Measurements from ENCODE around the gene PLEKHS1. TPM values are rescaled to one million over a fixed set of nuclear protein-coding genes. Genes with fewer than 3 reads are reported as not detected.
"Not testable (repeated sequence)": the region's sequence is repeated elsewhere in the genome, so short reads cannot be mapped to it uniquely, and the experiment has no call there.

The PLEKHS1 gene
- total RNA-seq, 3 donors from 2014 or later (not counting 1 experiment from before 2014, with no cell fraction given) = 0.14 to 0.90 (median 0.23) TPM

- WGBS (ENCODE audit: insufficient coverage) = 54% methylated on average over 3 of the region's 4 CpGs
- DNase-seq = no peak
- Histone ChIP-seq H3K9me3 (ENCODE audit: control insufficient read depth, insufficient read depth, low read length) (no peaks in the 10 kb centered on the region), H3K27ac (ENCODE audit: low read length) (no peak overlapping the region), H3K4me1 (ENCODE audit: control insufficient read depth, insufficient read depth, low read length) (no peaks in the 10 kb centered on the region), H3K36me3 (ENCODE audit: control insufficient read depth, insufficient read depth, low read length) (no peaks in the 10 kb centered on the region), H3K4me3 (ENCODE audit: low read length) (no peak overlapping the region), H3K27me3 (ENCODE audit: control insufficient read depth, insufficient read depth, low read length) (peaks cover 3% of the 10 kb centered on the region)
- TF ChIP-seq, protein P1, sequence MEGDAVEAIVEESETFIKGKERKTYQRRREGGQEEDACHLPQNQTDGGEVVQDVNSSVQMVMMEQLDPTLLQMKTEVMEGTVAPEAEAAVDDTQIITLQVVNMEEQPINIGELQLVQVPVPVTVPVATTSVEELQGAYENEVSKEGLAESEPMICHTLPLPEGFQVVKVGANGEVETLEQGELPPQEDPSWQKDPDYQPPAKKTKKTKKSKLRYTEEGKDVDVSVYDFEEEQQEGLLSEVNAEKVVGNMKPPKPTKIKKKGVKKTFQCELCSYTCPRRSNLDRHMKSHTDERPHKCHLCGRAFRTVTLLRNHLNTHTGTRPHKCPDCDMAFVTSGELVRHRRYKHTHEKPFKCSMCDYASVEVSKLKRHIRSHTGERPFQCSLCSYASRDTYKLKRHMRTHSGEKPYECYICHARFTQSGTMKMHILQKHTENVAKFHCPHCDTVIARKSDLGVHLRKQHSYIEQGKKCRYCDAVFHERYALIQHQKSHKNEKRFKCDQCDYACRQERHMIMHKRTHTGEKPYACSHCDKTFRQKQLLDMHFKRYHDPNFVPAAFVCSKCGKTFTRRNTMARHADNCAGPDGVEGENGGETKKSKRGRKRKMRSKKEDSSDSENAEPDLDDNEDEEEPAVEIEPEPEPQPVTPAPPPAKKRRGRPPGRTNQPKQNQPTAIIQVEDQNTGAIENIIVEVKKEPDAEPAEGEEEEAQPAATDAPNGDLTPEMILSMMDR (IDR thresholded peaks at IDR 0.05) = no peak
- Mint-ChIP-seq H3K27me3 (ENCODE audit: low read depth in 2 of 2) (peaks cover 9 to 38% of the 10 kb centered on the region in 2 donors), H3K4me3 (no peak overlapping the region), H3K27ac (no peak overlapping the region), H3K4me1 (no peaks in the 10 kb centered on the region), H3K9me3 (no peaks in the 10 kb centered on the region), H3K36me3 (no peaks in the 10 kb centered on the region)
- intact Hi-C loops (cut with micrococcal nuclease) = no loop called here
- no peak for ATAC-seq
These were observed 51.5 kb downstream of the PLEKHS1 start for GRCh38 chr10:113802997-113803396.

DNA sequence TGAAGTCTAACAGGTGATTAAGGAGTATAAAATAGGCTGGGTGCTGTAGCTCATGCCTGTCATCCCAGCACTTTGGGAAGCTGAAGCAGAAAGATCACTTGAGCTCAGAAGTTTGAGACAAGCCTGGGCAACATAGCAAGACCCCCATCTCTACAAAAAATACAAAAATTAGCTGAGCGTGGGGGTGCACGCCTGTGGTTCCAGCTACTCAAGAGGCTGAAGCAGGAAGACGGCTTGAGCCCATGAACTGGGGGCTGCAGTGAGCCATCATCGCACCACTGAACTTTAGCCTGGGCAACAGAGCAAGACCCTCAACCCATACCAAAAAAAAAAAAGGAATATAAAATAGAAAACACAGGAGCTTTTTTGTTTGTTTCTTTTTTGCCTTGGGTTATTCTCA lies 55.0 kb downstream of the PLEKHS1 start:
- no peaks in the 10 kb centered on the region for H3K9me3 ChIP-seq (ENCODE audit: control insufficient read depth, insufficient read depth, low read length)
- TF ChIP-seq, protein P1 (IDR thresholded peaks at IDR 0.05) = no peak
- ATAC-seq = no peak
- DNase-seq = no peak
- H3K9me3 Mint-ChIP-seq = no peaks in the 10 kb centered on the region
- H3K4me1 Mint-ChIP-seq = no peaks in the 10 kb centered on the region
- H3K4me3 Mint-ChIP-seq = no peak overlapping the region
- H3K27ac ChIP-seq (ENCODE audit: low read length) = no peak overlapping the region
- 96% methylated on average over 3 of the region's 4 CpGs for WGBS (ENCODE audit: insufficient coverage)
- no peak overlapping the region for H3K4me3 ChIP-seq (ENCODE audit: low read length)
- intact Hi-C loops (cut with micrococcal nuclease) = no loop called here
- no peaks in the 10 kb centered on the region for H3K4me1 ChIP-seq (ENCODE audit: control insufficient read depth, insufficient read depth, low read length)
- no peak overlapping the region for H3K27ac Mint-ChIP-seq
- no peaks in the 10 kb centered on the region for H3K36me3 ChIP-seq (ENCODE audit: control insufficient read depth, insufficient read depth, low read length)
- no peaks in the 10 kb centered on the region for H3K36me3 Mint-ChIP-seq
- no peaks in the 10 kb centered on the region for H3K27me3 ChIP-seq (ENCODE audit: control insufficient read depth, insufficient read depth, low read length)
- H3K27me3 Mint-ChIP-seq (ENCODE audit: low read depth in 2 of 2) = peaks cover 13 to 33% of the 10 kb centered on the region in 2 donors

DNA sequence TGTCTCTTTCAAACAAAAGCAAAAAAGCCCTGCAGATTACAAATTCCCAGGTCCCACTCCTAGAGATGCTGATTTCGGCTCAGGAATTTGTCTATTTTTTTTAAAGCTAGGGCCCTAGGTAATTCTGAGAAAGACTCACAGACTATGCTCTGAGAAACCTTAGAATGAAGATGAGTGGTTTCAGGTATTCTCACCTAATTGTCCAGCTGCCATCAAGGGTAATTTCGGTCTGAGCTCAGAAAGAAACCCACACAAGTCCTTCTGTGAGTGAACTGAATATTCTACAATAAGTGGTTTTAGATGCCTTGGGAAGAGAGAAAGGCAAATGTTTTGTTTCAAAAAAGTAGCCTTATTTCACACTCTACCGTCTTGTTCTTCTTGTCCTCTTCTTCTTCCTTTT lies 56.7 kb downstream of the PLEKHS1 start:
- intact Hi-C loops (cut with micrococcal nuclease) = no loop called here
- no peak overlapping the region for H3K27ac ChIP-seq (ENCODE audit: low read length)
- H3K27me3 Mint-ChIP-seq (ENCODE audit: low read depth in 2 of 2) = peaks cover 19 to 43% of the 10 kb centered on the region in 2 donors

GRCh38 chr10:113814700-113815099 lies 63.2 kb downstream of the PLEKHS1 start:
- H3K9me3 Mint-ChIP-seq; H3K27ac ChIP-seq (ENCODE audit: low read length); H3K4me3 Mint-ChIP-seq; intact Hi-C loops (cut with micrococcal nuclease); H3K4me1 ChIP-seq (ENCODE audit: control insufficient read depth, insufficient read depth, low read length); H3K4me1 Mint-ChIP-seq; H3K27me3 ChIP-seq (ENCODE audit: control insufficient read depth, insufficient read depth, low read length); H3K36me3 ChIP-seq (ENCODE audit: control insufficient read depth, insufficient read depth, low read length); DNase-seq; H3K27ac Mint-ChIP-seq; H3K4me3 ChIP-seq (ENCODE audit: low read length); H3K9me3 ChIP-seq (ENCODE audit: control insufficient read depth, insufficient read depth, low read length); H3K36me3 Mint-ChIP-seq; ATAC-seq: not testable (repeated sequence)
- 100% methylated on average over 1 of the region's 1 CpG for WGBS (ENCODE audit: insufficient coverage)
- peaks cover 13 to 30% of the 10 kb centered on the region in 2 donors for H3K27me3 Mint-ChIP-seq (ENCODE audit: low read depth in 2 of 2)

More for the DNA sequence above, 56.7 kb downstream of the PLEKHS1 start:
- H3K4me3 ChIP-seq (ENCODE audit: low read length) = no peak overlapping the region
- no peaks in the 10 kb centered on the region for H3K9me3 ChIP-seq (ENCODE audit: control insufficient read depth, insufficient read depth, low read length)
- Mint-ChIP-seq H3K4me1 (no peaks in the 10 kb centered on the region), H3K27ac (no peak overlapping the region), H3K9me3 (no peaks in the 10 kb centered on the region), H3K36me3 (no peaks in the 10 kb centered on the region), H3K4me3 (no peak overlapping the region)
- ATAC-seq (no peak), DNase-seq (no peak)
- 81% methylated on average over 3 of the region's 3 CpGs for WGBS (ENCODE audit: insufficient coverage)
- no peaks in the 10 kb centered on the region for H3K36me3 ChIP-seq (ENCODE audit: control insufficient read depth, insufficient read depth, low read length)
- H3K4me1 ChIP-seq (ENCODE audit: control insufficient read depth, insufficient read depth, low read length) = no peaks in the 10 kb centered on the region
- TF ChIP-seq, protein P1 (IDR thresholded peaks at IDR 0.05) = no peak
- H3K27me3 ChIP-seq (ENCODE audit: control insufficient read depth, insufficient read depth, low read length) = no peaks in the 10 kb centered on the region

Measured in natural killer cell (primary cell).